C4-2B (cell line): ENCODE data around the gene MRPL48.

Source experiments
- CTCF ChIP-seq: fragments of 450-650 bp; conservative IDR thresholded peaks from 2 replicates; pipeline ENCODE4 v1.5.1; 2017; ENCODE audit warnings: mild to moderate bottlenecking
- ZFX ChIP-seq: fragments of 450-650 bp; IDR thresholded peaks from 2 replicates; pipeline ENCODE4 v1.6.1; 2017

- TF ChIP-seq CTCF (no peak), ZFX (no peak)
These were observed 64.4 kb downstream of the MRPL48 start for GRCh38 chr11:73852049-73852448.
